GM20431 (cell line): ENCODE measurements around the gene PDE6G.

Experiments used
- in situ Hi-C: fragments of 300-500 bp; cut with MseI, MboI; formaldehyde crosslinking; loops from one replicate; pipeline ENCODE4 v1.15.0; 2020; ENCODE audit warnings: low sequenced_read_pairs; ENCODE audit not compliant: unreplicated experiment

PDE6G gene

DNA sequence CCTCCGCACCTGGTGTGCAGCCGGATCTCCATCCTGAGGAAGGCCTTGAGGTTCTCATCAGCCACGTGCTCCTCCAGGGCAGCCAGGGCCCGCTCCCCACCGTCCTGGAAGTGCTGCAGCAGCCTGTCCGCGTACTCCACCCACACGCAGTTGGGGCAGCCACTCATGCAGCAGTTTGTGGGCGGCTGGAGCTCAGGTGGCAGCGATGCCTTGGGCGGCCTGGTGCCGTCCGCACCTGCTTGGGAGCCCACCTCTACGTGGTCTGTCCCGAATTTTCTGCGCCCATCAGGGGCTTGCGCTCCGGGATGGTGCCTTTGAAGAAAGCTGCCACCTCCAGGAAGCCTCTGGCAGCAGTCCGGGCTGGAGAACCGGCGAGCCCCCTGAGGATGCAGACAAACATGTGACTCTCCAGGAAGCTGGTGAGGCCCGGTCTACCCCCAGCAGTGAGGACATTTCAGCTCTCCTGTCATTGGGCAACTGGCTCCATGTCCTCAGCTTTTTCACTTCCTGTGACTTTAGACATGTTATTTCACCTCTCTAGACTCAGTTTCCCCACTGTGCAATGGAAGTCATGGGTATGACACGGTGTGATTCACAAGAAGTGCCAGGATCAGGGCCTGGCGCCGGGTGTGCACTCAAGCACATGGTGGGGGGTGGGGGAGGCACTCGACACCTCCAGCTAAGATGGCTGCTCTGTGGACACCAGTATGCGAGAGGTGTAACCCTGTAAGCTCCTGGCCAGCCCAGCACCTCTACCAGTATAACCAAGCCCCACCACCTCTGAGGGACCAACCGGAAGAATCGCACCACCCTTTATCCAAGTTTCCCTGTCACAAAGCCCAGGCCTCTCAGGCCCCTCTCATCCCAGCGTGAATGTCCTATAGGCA, 9.1 kb upstream of the PDE6G start:
- in situ Hi-C loops = no loop called here

DNA sequence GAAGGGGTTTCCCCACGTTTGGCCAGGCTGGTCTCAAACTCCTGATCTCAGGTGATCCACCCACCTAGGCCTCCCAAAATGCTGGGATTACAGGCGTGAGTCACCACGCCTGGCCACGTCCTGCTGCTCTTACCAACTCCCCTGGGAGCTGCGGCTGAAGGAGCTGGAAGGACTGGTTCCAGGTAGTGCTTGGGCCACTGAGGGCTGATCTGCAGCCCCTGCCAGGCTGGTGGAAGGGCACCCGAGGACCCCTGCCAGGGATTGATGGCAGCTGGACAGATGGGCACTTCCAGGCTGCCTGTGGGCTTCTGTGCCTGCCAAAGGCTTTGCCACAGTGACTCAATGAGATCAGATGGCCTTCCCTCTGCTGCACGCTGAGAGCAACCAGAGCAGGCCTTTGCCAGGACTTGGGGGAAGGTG, 7.7 kb upstream of the PDE6G start:
- in situ Hi-C loops = no loop called here

DNA sequence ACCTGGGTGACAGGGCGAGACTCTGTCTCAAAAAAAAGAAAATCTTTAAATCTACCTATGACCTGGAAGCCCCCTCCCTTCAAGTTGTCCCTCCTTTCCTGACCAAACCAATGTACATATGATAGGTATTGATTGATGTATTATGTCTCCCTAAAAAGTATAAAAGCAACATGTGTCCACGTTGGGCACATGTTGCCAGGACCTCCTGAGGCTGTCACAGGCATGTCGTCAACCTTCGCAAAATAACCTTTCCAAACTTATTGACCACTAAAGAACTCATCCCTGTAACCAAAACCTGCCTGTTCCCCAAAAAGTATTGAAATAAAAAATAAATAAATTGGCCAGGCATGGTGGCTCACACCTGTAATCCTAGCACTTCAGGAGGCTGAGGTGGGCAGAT, 5.7 kb upstream of the PDE6G start:
- in situ Hi-C loops = no loop called here

DNA sequence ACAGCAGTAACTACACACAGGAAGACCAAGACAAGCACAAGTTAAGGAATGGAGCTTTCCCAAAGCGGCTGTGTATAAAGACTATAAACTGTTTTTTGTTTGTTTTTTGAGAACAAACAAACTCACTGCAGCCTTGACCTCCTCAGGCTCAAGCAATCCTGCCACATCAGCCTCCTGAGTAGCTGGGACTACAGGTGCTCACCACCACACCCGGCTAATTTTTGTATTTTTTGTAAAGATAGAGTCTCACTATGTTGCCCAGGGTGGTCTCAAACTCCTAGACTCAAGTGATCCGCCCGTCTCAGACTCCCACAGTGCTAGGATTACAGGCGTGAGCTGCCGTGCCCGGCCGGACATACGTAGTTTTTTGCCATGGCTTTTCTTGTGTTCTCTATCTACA, 4.1 kb upstream of the PDE6G start:
- in situ Hi-C loops = no loop called here

DNA sequence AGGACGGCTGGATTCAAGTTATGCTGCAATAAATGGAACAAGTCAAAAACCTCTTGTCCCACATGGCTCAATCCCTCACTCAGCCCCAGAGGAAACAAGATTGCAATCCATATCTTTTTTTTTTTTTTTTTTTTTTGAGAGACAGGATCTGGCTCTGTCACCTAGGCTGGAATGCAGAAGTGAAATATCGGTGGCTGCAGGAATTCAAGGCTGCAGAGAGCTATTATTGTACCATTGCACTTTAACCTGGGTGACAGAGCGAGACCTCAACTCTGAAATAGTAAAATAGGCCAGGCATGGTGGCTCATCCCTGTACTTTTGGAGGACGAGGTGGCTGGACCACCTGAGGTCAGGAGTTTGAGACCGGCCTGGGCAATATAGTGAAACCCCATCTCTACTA, 2.7 kb upstream of the PDE6G start:
- in situ Hi-C loops = no loop called here

DNA sequence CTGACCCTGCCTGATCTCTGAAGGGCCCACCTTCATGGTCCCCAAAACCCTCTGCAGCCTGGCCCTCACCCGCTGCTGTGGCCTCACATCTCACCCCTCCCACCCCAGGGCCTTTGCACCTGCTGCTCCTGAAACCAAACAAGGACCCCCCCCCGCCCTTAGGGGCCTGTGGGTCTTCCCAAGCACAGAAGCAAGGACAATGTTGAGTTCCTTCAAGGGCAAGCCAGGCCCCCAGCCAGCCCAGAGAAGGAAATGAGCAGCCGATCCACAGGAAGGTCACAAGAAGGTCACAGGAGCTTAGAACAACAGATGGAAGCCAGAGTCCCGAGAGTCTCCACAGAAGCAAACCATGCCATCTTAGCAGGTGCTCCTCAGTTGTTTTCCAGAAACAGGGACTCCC, 493 bp upstream of the PDE6G start:
- in situ Hi-C loops = no loop called here

DNA sequence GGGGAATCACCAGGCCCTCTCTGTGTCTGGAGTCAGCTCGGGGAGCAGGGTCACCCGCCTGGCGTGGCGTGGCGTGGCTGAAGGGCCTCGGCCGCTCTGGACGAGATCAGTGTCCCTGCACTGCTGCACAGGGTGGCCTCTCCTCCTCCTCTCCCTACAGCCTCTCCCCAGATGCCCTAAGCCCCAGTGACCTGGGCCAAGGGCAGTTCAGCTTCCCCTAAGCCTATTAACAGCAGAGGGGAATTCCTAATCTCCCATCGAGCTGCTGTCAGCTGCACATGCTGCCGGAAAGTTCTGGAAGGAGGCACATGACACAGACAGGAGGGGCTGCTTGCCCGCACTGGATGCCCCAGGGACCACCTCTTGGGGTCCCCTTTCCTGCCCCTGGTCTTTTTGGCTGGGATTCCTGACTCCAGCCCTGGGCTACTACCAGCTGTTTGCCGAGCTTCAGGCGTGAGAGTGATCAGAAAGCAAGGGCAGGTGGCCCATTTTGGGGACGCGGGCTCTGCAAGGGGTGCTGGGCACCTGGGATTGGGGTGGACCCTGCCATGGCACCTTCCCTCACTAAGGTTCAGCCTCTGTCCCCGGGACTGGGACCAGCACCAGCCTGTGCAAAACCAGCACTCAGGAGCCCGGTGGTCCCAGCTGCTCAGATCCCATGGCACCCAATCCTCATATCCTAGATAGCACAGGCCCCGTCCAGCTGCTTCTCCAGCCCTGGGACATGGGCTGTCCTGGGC, 794 bp downstream of the PDE6G start:
- in situ Hi-C loops = no loop called here

DNA sequence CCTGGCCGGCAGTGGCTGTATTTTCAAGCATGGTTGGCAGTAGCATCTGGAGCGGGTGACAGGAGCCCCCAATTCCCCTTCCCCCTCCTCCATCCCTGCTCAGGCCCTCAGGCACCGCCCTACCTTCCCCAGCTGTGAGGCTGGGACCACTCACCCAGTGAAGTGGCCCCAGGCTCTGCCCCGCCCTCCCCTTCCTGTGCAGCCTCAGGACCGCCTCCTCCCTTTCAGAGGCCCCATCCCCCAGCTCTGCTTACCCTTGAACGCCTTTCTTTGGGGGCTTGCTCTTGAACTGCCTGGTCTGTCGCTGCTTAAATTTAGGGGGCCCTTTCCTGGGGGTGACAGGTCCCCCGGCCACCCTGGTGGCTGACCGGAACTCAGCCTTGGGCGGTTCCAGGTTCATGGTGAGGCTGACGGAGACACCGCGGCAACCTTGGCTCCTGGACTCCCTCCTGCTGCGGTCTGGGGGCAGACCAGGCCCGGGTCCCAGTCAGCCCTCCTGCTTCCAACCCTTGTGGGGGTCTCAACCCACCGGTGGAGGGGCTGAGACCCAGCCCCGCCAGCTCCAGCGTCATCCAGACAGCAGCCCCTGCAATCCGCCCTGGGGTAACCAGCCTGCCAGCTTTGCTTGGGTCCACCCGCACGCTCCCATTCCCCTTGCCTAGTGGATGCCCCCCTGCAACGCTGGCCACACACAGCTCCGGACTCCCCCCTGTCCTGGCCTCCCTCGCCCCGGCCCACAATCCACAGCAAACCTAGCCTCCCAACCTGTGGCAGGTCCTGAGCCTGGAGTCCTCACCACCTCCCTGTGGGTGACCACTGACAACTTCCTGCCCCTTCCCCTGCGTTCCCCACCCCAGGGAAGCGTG, 3.2 kb downstream of the PDE6G start:
- in situ Hi-C loops = no loop called here

DNA sequence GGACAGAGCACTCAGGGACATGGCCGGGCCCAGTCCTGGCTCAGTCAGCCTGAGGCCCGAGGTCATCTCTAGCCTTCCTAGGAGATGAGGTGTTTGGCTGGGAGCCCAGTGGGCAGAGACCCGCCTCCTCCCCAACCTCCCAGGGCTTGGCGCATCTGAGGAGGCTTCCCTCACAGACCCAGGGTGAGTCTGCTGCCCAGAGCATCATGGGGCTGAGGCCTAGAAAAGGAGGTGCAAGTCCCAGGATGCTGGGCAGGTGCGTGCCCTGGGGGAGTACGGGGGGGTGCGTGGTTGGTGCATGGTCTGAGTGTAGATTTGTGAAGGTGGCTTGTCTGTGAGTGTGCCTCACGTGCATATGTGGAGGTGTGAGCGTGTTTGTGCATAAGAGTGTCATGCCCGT, 4.7 kb downstream of the PDE6G start:
- in situ Hi-C loops = no loop called here

DNA sequence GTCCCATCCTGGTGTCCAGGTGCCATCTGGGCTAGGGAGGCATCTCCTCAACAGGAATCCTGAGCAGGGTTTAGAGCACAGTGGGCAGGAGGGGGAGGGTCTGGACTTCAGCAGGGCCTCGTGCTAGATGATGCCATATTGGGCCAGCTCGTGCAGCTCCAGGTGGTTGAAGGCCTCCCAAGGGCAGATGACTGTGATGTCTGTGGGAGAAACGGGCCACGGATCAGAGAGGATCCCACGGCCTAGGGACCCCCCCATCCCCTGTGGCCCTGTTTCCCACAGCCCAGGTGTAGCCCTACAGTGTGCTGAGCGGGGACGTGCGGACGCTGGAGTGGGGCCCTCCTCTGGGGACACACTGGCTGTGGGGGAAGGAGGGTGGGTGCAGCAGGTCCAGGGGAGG, 5.4 kb downstream of the PDE6G start:
- in situ Hi-C loops = no loop called here

DNA sequence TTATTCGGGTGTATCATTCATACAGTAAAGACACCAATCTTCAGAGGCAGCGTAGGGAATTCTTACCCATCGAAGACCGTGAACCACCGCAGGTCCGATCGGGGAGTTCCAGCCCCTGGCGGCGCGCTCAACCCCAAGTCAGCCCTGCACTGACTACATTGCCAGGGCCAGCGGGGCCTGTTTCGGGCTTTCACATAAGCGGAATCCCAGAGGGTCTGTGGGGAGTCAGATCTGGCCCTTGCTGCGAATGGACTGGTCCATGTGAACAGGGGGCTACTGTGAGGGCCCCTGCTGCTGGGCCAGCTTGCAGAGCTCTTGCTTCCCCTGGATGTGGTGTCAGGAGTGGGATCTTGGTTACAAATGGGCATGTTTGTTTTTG, 7.6 kb downstream of the PDE6G start:
- in situ Hi-C loops = no loop called here

DNA sequence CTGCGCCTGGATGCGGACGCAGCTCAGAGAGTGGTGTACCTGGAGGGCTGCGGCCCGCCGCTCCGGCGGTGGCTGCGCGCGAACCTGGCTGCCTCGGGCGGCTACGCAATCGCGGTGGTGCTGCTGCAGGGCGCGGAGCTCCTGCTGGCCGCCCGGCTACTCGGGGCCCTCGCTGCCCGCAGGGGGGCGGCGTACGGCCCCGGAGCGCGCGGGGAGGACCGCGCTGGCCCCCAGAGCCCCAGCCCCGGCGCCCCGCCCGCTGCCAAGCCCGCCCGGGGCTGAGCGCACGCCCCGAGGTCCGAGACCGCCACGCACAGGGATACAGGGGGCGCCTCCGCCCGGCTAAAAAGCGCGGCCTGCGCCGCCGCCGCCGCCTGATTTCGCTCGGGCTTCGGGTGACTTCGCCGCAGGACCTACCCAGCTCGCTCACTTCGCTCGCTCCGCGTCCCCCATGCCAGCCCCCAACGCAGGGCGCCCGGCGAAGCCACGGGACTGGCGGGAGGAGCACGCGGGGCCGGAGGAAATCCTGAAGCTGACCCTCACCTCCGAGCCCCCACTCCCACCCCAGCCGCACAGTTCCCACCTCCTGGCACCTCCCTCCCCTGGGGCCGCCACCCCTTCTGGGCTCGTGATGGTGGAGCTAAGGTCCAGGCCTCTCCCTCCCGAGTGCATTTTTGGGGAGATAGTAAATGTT, 8.2 kb downstream of the PDE6G start:
- in situ Hi-C loops = no loop called here

DNA sequence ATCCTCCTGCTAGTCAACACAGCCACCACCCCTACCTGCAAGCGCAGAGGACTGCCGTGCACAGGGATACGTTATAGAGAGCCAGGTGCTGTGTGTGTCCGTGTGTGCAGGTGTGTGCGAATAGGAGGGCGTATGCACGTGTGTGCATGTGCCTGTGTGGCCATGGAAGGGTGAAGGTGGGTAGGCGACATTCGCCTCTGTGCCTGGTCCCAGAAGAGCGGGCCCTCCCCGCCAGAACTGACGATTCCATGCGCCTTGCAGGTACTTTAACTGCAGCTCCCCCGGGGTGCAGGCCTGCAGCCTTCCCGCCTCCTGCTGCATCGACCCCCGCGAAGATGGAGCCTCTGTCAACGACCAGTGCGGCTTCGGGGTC, 8.7 kb downstream of the PDE6G start:
- in situ Hi-C loops = no loop called here

DNA sequence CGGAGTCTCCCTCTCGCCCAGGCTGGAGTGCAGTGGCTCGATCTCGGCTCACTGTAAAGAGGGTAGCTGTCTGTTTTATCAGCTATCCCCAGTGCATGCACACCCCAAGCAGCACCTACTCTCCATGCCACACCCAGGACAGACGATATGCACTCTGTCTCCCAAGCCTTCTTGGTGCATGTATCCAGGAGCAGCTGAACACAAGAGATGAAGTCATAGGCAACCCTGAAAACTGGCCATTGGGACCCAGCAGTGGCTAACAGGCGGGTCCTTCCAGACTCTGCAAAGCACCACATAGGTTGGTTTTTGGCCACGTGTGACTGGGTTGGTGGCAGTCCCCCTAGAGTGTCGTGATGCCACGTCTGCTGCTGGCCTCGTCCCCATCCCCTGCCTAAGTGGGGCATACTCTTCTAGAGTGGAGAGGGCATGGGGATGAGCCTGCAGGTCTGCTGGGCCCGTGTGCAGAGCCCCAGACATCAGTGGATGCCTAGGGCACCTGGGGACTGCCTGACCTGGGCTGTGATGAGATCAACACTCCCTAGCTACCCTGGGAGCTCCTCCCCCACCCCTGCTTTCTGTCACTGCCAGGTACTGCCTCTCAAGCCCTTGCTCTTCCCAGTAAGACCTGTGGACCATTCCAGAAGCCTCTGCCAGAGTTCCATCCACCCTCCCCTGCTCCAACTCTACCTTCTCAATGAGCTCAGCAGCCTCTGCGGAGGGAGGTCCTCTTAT, 9.3 kb downstream of the PDE6G start:
- in situ Hi-C loops = no loop called here

DNA sequence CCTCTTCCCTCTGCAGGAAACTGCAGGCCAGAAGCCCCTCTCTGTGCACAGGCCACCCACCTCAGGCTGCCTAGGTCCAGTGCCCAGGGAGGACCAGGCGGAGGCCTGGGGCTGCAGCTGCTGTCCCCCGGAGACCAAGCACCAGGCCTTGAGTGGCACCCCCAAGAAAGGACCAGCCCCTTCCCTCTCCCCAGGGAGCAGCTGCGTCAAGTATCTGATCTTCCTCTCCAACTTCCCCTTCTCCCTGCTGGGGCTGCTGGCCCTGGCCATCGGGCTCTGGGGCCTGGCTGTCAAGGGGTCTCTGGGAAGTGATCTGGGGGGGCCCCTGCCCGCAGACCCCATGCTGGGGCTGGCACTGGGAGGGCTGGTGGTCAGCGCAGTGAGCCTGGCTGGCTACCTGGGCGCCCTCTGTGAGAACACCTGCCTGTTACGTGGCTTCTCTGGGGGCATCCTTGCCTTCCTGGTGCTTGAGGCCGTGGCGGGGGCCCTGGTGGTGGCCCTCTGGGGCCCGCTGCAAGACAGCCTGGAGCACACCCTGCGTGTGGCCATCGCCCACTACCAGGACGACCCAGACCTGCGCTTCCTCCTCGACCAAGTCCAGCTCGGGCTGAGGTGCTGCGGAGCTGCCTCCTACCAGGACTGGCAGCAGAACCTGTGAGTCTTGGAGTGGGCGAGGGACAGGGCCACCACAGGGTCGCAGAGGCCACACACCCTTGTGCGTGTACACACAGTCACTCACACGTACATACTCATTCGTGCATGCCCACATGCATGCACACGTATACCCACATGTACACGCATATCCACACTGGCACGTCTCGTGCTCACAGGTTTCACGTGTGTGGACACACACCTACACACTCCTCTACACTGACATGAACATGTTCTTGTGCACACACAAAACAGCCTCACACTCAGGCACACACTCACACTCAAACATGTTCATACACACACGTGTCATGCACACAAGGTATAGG, 11.1 kb downstream of the PDE6G start:
- in situ Hi-C loops = no loop called here

DNA sequence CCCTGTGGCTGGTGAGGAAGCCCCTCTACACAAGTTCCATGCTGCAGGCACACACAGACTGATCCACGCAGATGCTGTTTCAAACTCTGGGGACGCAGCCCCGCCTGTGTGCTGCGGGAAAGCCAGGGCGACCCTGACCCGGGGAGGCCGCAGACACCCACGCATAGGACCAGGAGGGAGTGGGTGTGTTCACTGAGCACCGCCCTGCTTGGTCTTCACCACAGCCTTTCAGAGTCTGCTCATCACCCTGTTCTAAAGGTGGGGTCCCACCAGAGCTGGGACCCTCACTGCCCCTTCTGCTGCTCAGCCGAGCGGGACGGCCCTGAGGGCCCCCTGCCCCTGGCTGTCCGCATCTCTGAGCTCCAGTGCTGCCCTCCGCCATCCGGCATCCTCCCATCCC, 11.8 kb downstream of the PDE6G start:
- in situ Hi-C loops = no loop called here

DNA sequence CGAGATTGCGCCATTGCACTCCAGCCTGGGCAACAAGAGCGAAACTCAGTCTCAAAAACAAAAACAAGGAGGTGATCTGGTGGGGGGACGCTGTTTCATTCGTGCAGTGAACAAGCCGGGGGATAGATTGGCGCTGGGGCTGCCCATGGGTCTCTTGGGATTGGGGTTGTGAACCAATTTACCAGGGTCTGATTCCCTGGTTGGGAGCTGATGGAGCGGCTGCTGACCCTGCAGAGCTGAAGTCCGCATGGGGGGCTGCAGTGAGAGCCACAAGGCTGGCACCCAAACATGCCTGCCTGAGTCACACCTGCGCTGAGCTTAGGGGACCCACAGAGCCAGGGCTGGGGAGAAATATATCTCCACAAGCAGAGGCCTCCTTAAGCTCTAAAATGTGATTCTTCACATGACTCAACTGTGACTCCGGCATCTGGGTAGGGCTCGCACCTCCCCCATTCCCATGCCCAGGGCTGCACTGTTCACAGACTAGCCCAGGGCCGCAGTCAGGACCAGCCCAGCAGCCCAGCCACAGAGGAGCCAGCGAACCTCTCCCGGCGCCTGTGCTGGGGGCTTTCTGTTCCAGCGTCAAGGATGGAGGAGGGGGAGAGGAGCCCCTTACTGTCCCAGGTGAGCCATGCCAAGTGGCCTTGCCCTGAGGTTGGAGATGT, 14.4 kb downstream of the PDE6G start:
- in situ Hi-C loops = no loop called here

DNA sequence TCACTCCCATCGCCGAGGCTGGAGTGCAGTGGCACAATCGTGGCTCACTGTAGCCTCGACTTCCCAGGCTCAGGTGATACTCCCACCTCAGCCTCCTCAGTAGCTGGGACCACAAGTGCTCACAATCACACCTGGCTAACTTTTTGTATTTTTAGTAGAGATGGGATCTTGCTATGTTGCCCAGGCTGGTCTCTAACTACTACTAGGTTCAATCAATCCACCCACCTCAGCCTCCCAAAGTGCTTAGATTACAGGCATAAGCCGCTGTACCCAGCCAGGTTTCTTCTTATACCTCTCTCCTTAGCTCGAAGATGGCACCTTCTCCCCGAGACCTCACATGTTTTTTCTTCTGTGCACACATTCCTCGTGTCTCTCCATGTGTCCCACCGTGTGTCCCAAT, 16.3 kb downstream of the PDE6G start:
- in situ Hi-C loops = no loop called here
